Measurements from ENCODE around the gene AGTR1. TPM values are rescaled to one million over a fixed set of nuclear protein-coding genes. Genes with fewer than 3 reads are reported as not detected.

Gene AGTR1
- total RNA-seq, 1 donor from 2014 or later = 12.0 TPM

DNA sequence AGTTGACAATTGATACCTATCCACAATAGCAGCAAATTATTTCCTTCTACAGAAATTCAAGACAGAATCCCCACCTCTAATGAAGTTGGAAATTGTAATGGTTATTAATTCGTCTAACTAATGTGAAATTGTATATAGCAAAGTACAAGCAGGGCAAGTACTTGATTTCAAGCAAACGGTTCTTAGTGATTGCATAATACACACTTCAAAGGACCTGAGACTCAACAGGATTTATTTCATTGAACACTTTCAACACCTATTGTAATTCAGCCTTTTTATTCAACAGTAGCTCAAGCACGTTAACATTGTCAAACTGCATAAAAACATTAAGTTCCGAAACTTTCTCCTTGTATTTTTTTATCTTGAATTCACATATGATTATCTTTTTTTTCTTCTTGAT, 40.2 kb upstream of the AGTR1 start:
- H3K4me3 ChIP-seq = no peak overlapping the region
- TF ChIP-seq, protein P1, sequence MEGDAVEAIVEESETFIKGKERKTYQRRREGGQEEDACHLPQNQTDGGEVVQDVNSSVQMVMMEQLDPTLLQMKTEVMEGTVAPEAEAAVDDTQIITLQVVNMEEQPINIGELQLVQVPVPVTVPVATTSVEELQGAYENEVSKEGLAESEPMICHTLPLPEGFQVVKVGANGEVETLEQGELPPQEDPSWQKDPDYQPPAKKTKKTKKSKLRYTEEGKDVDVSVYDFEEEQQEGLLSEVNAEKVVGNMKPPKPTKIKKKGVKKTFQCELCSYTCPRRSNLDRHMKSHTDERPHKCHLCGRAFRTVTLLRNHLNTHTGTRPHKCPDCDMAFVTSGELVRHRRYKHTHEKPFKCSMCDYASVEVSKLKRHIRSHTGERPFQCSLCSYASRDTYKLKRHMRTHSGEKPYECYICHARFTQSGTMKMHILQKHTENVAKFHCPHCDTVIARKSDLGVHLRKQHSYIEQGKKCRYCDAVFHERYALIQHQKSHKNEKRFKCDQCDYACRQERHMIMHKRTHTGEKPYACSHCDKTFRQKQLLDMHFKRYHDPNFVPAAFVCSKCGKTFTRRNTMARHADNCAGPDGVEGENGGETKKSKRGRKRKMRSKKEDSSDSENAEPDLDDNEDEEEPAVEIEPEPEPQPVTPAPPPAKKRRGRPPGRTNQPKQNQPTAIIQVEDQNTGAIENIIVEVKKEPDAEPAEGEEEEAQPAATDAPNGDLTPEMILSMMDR (IDR thresholded peaks at IDR 0.05) = no peak
- intact Hi-C loops (cut with DNase I) = no loop called here
- no peaks in the 10 kb centered on the region for H3K4me1 ChIP-seq
- H3K27ac ChIP-seq = no peak overlapping the region
- no peaks in the 10 kb centered on the region for H3K36me3 ChIP-seq
- H3K27me3 ChIP-seq = no peaks in the 10 kb centered on the region
- H3K9me3 ChIP-seq = no peaks in the 10 kb centered on the region
- DNase-seq (ENCODE audit: extremely low spot score in 2 of 2) = no peak

DNA sequence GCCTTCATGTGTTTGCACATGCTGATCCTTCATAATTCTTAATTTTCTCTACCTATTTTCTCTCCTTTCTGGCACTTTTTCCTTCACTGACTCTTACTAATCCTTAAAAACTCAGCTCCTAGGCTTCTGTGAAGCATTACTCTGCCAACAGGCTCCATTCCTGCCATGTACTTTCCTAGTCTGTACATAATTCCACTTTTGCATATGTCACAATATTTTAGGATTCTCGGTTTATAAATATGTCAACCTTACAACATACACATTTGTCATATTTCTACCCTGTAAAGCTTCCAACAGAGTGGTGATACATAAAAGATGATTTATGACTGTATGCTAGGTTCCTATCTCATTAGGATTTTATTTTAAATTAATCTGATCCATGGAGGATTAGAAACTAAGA, 38.2 kb upstream of the AGTR1 start:
- Histone ChIP-seq H3K36me3 (no peaks in the 10 kb centered on the region), H3K27ac (no peak overlapping the region), H3K27me3 (no peaks in the 10 kb centered on the region), H3K9me3 (no peaks in the 10 kb centered on the region), H3K4me3 (no peak overlapping the region), H3K4me1 (no peaks in the 10 kb centered on the region)
- TF ChIP-seq POLR2A (IDR thresholded peaks at IDR 0.05) (no peak), POLR2AphosphoS5 (IDR thresholded peaks at IDR 0.05; ENCODE audit: insufficient read depth in 1 of 2, low read depth in 1 of 2) (no peak)
- TF ChIP-seq, protein P1 (IDR thresholded peaks at IDR 0.05) = no peak
- no peak for DNase-seq (ENCODE audit: extremely low spot score in 2 of 2)
- intact Hi-C loops (cut with DNase I) = no loop called here

DNA sequence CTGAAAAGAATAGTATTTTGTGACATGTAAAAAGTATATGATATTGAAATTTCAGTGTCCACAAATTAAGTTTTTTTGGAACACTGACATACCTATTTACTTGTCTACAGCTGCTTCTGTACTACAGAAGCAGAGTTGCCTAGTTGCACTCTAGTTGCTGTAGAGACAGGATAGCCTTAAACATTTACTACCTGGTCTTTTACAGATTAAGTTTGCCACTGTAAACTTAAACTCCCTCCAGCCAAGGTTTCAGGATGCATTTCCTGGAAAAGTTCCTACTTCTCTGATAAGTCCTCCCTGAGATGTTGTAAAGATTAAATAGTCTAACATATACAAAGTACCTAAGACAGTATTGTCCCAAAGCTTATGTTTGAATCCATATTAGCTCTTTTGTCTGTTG, 17.4 kb upstream of the AGTR1 start:
- no peaks in the 10 kb centered on the region for H3K4me1 ChIP-seq
- intact Hi-C loops (cut with DNase I) = no loop called here
- no peak overlapping the region for H3K4me3 ChIP-seq
- H3K27me3 ChIP-seq = no peaks in the 10 kb centered on the region
- DNase-seq (ENCODE audit: extremely low spot score in 2 of 2) = no peak
- TF ChIP-seq, protein P1 (IDR thresholded peaks at IDR 0.05) = no peak
- TF ChIP-seq POLR2A (IDR thresholded peaks at IDR 0.05) = no peak
- TF ChIP-seq POLR2AphosphoS5 (IDR thresholded peaks at IDR 0.05; ENCODE audit: insufficient read depth in 1 of 2, low read depth in 1 of 2) = no peak
- no peaks in the 10 kb centered on the region for H3K36me3 ChIP-seq
- H3K27ac ChIP-seq = no peak overlapping the region
- H3K9me3 ChIP-seq = no peaks in the 10 kb centered on the region

DNA sequence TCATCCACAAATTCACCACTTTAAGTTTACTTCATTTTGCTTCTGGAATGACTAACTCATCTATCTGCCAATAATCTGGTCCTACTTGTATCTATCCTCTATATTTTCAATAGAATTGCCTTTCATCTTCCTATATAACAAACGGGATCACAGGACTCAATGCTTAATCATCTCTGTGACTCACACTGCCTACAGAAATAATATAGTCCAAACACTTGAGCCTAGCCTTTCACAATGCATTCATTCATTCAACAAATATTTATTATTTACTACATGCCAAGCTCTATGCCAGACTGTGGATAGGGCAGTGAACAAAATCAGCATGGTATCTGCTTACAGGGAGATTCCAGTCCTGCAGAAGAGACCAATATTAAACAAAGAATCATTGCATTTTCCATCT, 16.6 kb upstream of the AGTR1 start:
- intact Hi-C loops (cut with DNase I) = no loop called here
- Histone ChIP-seq H3K4me1 (no peaks in the 10 kb centered on the region), H3K27ac (no peak overlapping the region), H3K36me3 (no peaks in the 10 kb centered on the region), H3K9me3 (no peaks in the 10 kb centered on the region), H3K4me3 (no peak overlapping the region), H3K27me3 (no peaks in the 10 kb centered on the region)
- TF ChIP-seq POLR2A (IDR thresholded peaks at IDR 0.05) (no peak), POLR2AphosphoS5 (IDR thresholded peaks at IDR 0.05; ENCODE audit: insufficient read depth in 1 of 2, low read depth in 1 of 2) (no peak)
- TF ChIP-seq, protein P1 (IDR thresholded peaks at IDR 0.05) = no peak
- DNase-seq (ENCODE audit: extremely low spot score in 2 of 2) = no peak

DNA sequence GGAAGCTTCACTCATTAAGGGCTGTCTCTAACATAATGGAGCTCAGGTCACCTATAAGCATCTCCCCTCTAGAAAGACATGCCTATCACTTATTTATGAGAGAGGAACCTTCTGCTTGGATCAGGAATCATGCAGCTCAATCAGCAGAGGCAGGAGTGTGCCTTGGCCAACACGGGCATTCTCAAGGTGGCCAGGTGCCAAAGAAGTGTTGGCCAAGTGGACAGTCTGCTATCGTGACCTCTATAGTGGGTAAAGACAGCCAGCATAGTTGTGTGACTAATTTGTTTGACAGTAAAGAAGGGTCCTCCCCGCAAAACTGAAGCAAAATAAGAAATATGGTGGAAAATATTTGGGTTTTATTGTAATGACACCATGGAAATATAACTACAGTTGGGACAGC, 14.7 kb upstream of the AGTR1 start:
- Histone ChIP-seq H3K27ac (no peak overlapping the region), H3K36me3 (no peaks in the 10 kb centered on the region), H3K4me3 (no peak overlapping the region), H3K9me3 (no peaks in the 10 kb centered on the region), H3K27me3 (no peaks in the 10 kb centered on the region), H3K4me1 (no peaks in the 10 kb centered on the region)
- TF ChIP-seq POLR2A (IDR thresholded peaks at IDR 0.05) (no peak), POLR2AphosphoS5 (IDR thresholded peaks at IDR 0.05; ENCODE audit: insufficient read depth in 1 of 2, low read depth in 1 of 2) (no peak)
- TF ChIP-seq, protein P1 (IDR thresholded peaks at IDR 0.05) = no peak
- intact Hi-C loops (cut with DNase I) = no loop called here
- no peak for DNase-seq (ENCODE audit: extremely low spot score in 2 of 2)

Data from vagina (tissue), 2 donors.